ENCODE results near the gene ANKMY2. TPM values are rescaled to one million over a fixed set of nuclear protein-coding genes. Genes with fewer than 3 reads are reported as not detected.

Gene ANKMY2
- total RNA-seq, 1 experiment from 2014 or later, result 22.9 TPM

GRCh38 chr7:16611711-16612110, 33.8 kb downstream of the ANKMY2 start:
- Histone ChIP-seq H3F3A (ENCODE audit: insufficient read depth, low read depth) (no peaks in the 10 kb centered on the region), H3K79me2 (ENCODE audit: low read depth) (no peaks in the 10 kb centered on the region), H3K27me3 (ENCODE audit: insufficient read depth, low read depth) (no peaks in the 10 kb centered on the region), H4K20me1 (ENCODE audit: insufficient read depth) (no peaks in the 10 kb centered on the region), H2AFZ (no peak overlapping the region), H3K27ac (no peak overlapping the region), H3K4me2 (no peak overlapping the region), H3K9me3 (ENCODE audit: insufficient read depth, low read depth) (no peaks in the 10 kb centered on the region; the same call in 1 of the 2 replicates), H3K9me2 (ENCODE audit: insufficient read depth) (no peaks in the 10 kb centered on the region), H3K4me1 (replicated peaks; ENCODE audit: insufficient read depth) (no peaks in the 10 kb centered on the region), H3K4me3 (no peak overlapping the region), H3K36me3 (ENCODE audit: low read depth) (0 out of 2 replicates have a peak, but pooled peaks cover 3% of the 10 kb centered on the region)
- no TSS peak for BruUV-seq (replicated peaks)
- POLR2A ChIA-PET (ENCODE audit: unreplicated experiment), result no interaction called here
- no peak for DNase-seq
- CTCF ChIA-PET, result no interaction called here
- intact Hi-C loops (cut with micrococcal nuclease; ENCODE audit: unreplicated experiment), result no loop called here
- no peak for TF ChIP-seq EZH2 (IDR thresholded peaks at IDR 0.05; ENCODE audit: low read depth)
- TF ChIP-seq CTCF (conservative IDR thresholded peaks at IDR 0.05), result no peak

- Histone ChIP-seq H3K9me3 (ENCODE audit: insufficient read depth, low read depth) (no peaks in the 10 kb centered on the region; the same call in 1 of the 2 replicates), H3K9me2 (ENCODE audit: insufficient read depth) (no peaks in the 10 kb centered on the region), H3K36me3 (ENCODE audit: low read depth) (0 out of 2 replicates have a peak, but pooled peaks cover under 1% of the 10 kb centered on the region), H2AFZ (no peak overlapping the region), H3F3A (ENCODE audit: insufficient read depth, low read depth) (no peaks in the 10 kb centered on the region), H3K27me3 (ENCODE audit: insufficient read depth, low read depth) (no peaks in the 10 kb centered on the region), H3K4me2 (no peak overlapping the region), H3K79me2 (ENCODE audit: low read depth) (no peaks in the 10 kb centered on the region), H3K4me1 (replicated peaks; ENCODE audit: insufficient read depth) (no peaks in the 10 kb centered on the region), H4K20me1 (ENCODE audit: insufficient read depth) (no peaks in the 10 kb centered on the region), H3K4me3 (no peak overlapping the region), H3K27ac (no peak overlapping the region)
- intact Hi-C loops (cut with micrococcal nuclease; ENCODE audit: unreplicated experiment), result no loop called here
- no peak for TF ChIP-seq EZH2 (IDR thresholded peaks at IDR 0.05; ENCODE audit: low read depth)
- no peak for TF ChIP-seq CTCF (conservative IDR thresholded peaks at IDR 0.05)
- CTCF ChIA-PET, result no interaction called here
- POLR2A ChIA-PET (ENCODE audit: unreplicated experiment), result no interaction called here
- no peak for DNase-seq
- BruUV-seq (replicated peaks), result no TSS peak
Observed at GRCh38 chr7:16609842-16610450, 35.6 kb downstream of the ANKMY2 start.

- Histone ChIP-seq H3K27me3 (ENCODE audit: insufficient read depth, low read depth) (no peaks in the 10 kb centered on the region), H3K4me3 (no peak overlapping the region), H2AFZ (no peak overlapping the region), H3K4me2 (no peak overlapping the region), H3K9me3 (ENCODE audit: insufficient read depth, low read depth) (no peaks in the 10 kb centered on the region), H3K9me2 (ENCODE audit: insufficient read depth) (no peaks in the 10 kb centered on the region), H4K20me1 (ENCODE audit: insufficient read depth) (no peaks in the 10 kb centered on the region), H3K79me2 (ENCODE audit: low read depth) (no peaks in the 10 kb centered on the region), H3K36me3 (ENCODE audit: low read depth) (0 out of 2 replicates have a peak, but pooled peaks cover 10% of the 10 kb centered on the region), H3K4me1 (replicated peaks; ENCODE audit: insufficient read depth) (no peaks in the 10 kb centered on the region), H3F3A (ENCODE audit: insufficient read depth, low read depth) (no peaks in the 10 kb centered on the region), H3K27ac (no peak overlapping the region)
- TF ChIP-seq EZH2 (IDR thresholded peaks at IDR 0.05; ENCODE audit: low read depth) (no peak), CTCF (conservative IDR thresholded peaks at IDR 0.05) (no peak)
- DNase-seq, result no peak
- CTCF ChIA-PET, result no interaction called here
- BruUV-seq (replicated peaks), result no TSS peak
- POLR2A ChIA-PET (ENCODE audit: unreplicated experiment), result no interaction called here
- intact Hi-C loops (cut with micrococcal nuclease; ENCODE audit: unreplicated experiment), result no loop called here
Observed at GRCh38 chr7:16606704-16607103, 38.9 kb downstream of the ANKMY2 start.
